Aorta (tissue), 5 donors: Measurements from ENCODE around the gene CSF1R. TPM values are rescaled to one million over a fixed set of nuclear protein-coding genes. Genes with fewer than 3 reads are reported as not detected.
"Not testable (repeated sequence)": the region's sequence is repeated elsewhere in the genome, so short reads cannot be mapped to it uniquely, and the experiment has no call there.

Experiments
- ATAC-seq: fragments of 200-7000 bp; cut with Tn5 transposase; one replicate; pipeline ENCODE4 v1.9.1; 2022; ENCODE audit warnings: moderate library complexity; ENCODE audit not compliant: low FRiP score
- DNase-seq, 2 donors: peaks; one replicate each; pipeline ENCODE4 v3.0.0-alpha.2; 2020
- H3K27ac ChIP-seq, 2 donors: one replicate each; pipeline ENCODE4 v1.5.1; 2013; ENCODE audit warnings: low read length in 2 of 2, mild to moderate bottlenecking in 2 of 2, moderate library complexity in 2 of 2, control low read depth in 1 of 2, inconsistent platforms in 1 of 2, low read depth in 1 of 2
- H3K27me3 ChIP-seq, 2 donors: one replicate each; pipeline ENCODE4 v1.6.1; 2013; ENCODE audit warnings: control low read depth in 1 of 2, low read length in 1 of 2, mild to moderate bottlenecking in 1 of 2, moderate library complexity in 1 of 2; ENCODE audit not compliant: insufficient read depth in 2 of 2, control insufficient read depth in 1 of 2
- H3K36me3 ChIP-seq, 2 donors: one replicate each; pipeline ENCODE4 v1.6.1; 2013; ENCODE audit warnings: control low read depth in 1 of 2, low read length in 1 of 2, mild to moderate bottlenecking in 1 of 2; ENCODE audit not compliant: insufficient read depth in 2 of 2, control insufficient read depth in 1 of 2
- H3K4me1 ChIP-seq, 2 donors: one replicate each; pipeline ENCODE4 v1.6.1; 2013; ENCODE audit warnings: low read length in 2 of 2, control low read depth in 1 of 2, mild to moderate bottlenecking in 1 of 2, moderate library complexity in 1 of 2; ENCODE audit not compliant: insufficient read depth in 2 of 2, control insufficient read depth in 1 of 2
- H3K4me3 ChIP-seq, 2 donors: one replicate each; pipeline ENCODE4 v1.5.1; 2013; ENCODE audit warnings: low read length in 2 of 2, control low read depth in 1 of 2, mild to moderate bottlenecking in 1 of 2
- H3K9me3 ChIP-seq: one replicate; pipeline ENCODE4 v1.6.1; 2013; ENCODE audit warnings: mild to moderate bottlenecking, low read length; ENCODE audit not compliant: control insufficient read depth
- WGBS, 2 donors: extraction: QIAGEN DNeasy Blood & Tissue Kit; methylation state at CpG; one replicate each; pipeline ENCODE4 v1.1.7; 2013; 5-methylcytosine and 5-hydroxymethylcytosine counted together
- intact Hi-C, 2 donors: fragments of 100-400 bp; cut with DNase I; formaldehyde crosslinking; loops; one replicate each; pipeline versions ENCODE4 v1.14.2 to v1.15.0; 2022
- polyA plus RNA-seq, 2 donors: library from polyadenylated mRNA; stranded (reverse); fragments of 200-250 nt; gene quantifications; one replicate each; pipeline ENCODE4 v1.2.3, GENCODE V29; 2013
- total RNA-seq, 2 donors: library from RNA; stranded (reverse); fragmentation: NEBNext Ultra II Directional; extraction: Animal tissue kit (Norgen Biotek cat#: 25700); gene quantifications; one replicate each; pipeline ENCODE4 v1.2.1, GENCODE V29; 2021
- donor health status: healthy with polysubstance abuse.
- donor health status: Bipolar disorder and iron deficiency.
- donor health status: DM: no; HTN: no; CAD: no.
- donor health status: DM: no; HTN: no; CAD: no.
- donor health status: DM: yes; HTN: yes; CAD: no.

Gene CSF1R
- total and polyA plus RNA-seq, 4 donors, result 3.4 to 125 (median 25.2) TPM

DNA sequence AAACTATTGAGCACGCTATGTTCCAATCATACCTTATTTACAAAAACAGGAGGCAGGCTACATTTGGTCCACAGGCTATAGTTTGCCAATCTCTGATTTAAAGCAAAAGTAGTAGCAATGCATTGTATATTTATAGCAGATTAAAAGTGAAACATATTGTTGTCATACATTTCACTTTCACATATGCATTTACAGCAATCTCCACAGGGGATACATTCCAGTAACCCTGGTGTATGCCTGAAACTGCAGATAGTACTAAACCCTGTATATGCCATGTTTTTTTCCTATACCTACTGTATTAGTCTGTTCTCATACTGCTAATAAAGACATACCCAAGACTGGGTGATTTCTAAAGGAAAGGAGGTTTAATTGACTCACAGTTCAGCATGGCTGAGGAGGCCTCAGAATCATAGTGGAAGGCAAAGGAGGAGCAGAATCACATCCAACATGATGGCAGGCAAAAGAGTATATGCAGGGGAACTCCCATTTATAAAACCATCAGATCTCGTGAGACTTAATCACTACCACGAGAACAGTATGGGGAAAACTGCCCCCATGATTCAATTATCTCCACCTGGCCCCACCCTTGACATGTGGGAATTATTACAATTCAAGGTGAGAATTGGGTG, 5.9 kb upstream of the CSF1R start:
- H3K4me3 ChIP-seq, result no peak overlapping the region
- H3K27ac ChIP-seq, result no peak overlapping the region
- no peaks in the 10 kb centered on the region for H3K36me3 ChIP-seq
- intact Hi-C loops, result no loop called here
- ATAC-seq (no peak), DNase-seq (no peak)
- 88 to 90% methylated on average over 3 of the region's 3 CpGs for WGBS, 2 donors
- no peaks in the 10 kb centered on the region for H3K9me3 ChIP-seq
- H3K4me1 ChIP-seq, result no peaks in the 10 kb centered on the region
- no peaks in the 10 kb centered on the region for H3K27me3 ChIP-seq

DNA sequence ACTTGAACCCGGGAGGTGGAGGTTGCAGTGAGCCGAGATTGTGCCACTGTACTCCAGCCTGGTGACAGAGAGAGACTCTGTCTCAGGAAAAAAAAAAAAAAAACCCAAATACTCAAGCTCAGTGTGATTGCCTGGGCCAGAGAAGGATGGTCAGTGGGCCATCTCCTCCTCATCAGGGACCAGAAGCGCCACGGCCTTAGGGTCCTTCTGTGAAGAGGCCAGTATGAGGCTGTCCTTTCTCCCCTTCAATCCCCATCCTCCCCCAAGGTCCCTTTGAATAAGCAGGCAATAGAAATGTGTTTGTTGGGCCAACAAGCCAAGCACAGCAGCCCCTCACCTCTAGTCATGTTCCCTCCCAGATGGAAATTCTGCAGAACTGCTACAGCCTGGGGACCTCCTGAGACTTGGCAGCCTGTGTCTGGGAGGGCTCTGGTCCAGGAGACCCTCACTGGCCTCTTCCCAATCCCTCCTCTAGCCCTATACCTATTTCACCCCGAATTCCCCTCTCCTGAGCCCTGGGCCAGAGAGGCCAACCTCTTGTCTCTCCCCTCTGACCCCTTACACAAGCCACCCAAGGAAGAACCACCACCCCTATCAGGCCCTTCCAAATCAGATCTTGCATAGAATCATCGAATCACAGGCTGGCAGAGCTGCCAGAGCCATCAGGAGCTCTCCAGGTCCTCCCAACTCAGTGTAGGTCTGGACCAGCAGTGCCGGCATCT, 1.0 kb downstream of the CSF1R start:
- no peaks in the 10 kb centered on the region for H3K4me1 ChIP-seq
- DNase-seq, result no peak
- no peak overlapping the region for H3K4me3 ChIP-seq
- WGBS, 2 donors, result 92 to 93% methylated on average over 7 of the region's 7 CpGs
- no peak for ATAC-seq
- intact Hi-C loops, result no loop called here
- no peaks in the 10 kb centered on the region for H3K9me3 ChIP-seq
- no peak overlapping the region for H3K27ac ChIP-seq
- no peaks in the 10 kb centered on the region for H3K27me3 ChIP-seq
- no peaks in the 10 kb centered on the region for H3K36me3 ChIP-seq

DNA sequence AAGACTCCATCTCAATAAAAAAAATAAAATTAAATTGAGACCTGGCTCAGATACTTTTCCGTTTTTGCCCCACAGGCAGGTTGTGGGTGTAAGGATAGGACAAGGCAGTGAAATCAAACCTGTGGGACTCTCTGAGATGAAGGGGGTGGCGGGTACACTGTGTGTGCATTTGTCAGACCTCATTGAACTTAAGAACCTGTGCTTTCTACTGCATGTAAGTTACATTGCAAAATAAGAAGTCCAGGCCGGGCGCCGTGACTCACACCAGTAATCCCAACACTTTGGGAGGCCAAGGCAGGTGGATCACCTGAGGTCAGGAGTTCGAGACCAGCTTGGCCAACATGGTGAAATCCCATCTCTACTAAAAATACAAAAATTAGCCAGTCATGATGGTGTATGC, 1.6 kb downstream of the CSF1R start:
- H3K4me1 ChIP-seq, H3K9me3 ChIP-seq, DNase-seq, H3K36me3 ChIP-seq, H3K27ac ChIP-seq, H3K4me3 ChIP-seq, intact Hi-C loops, ATAC-seq, H3K27me3 ChIP-seq: not testable (repeated sequence)
- WGBS, 2 donors, result 91 to 94% methylated on average over 6 of the region's 6 CpGs

DNA sequence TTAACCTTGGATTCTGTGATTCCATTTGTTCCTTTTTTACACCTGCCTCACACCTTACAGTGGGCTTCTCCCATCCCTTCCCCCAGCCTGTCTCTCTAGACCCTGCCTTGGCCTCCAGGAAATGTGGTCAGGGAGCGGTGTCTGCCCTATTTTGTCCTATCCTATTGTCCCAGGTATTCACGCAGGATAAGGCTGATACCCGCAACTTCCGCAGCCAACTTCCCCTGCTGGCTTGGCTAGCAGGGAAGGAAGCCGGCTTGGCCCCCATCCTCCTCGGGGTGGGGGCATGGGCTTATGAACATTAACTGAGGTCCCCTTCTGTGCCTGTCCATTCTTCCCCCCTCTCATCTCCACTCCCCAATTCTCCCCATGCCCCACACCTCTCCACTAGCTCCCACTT, 3.5 kb downstream of the CSF1R start:
- DNase-seq (no peak), ATAC-seq (no peak)
- Histone ChIP-seq H3K9me3 (no peaks in the 10 kb centered on the region), H3K4me3 (no peak overlapping the region), H3K27ac (no peak overlapping the region), H3K36me3 (no peaks in the 10 kb centered on the region), H3K4me1 (no peaks in the 10 kb centered on the region), H3K27me3 (no peaks in the 10 kb centered on the region)
- intact Hi-C loops, result no loop called here
- 92 to 94% methylated on average over 6 of the region's 6 CpGs for WGBS, 2 donors

DNA sequence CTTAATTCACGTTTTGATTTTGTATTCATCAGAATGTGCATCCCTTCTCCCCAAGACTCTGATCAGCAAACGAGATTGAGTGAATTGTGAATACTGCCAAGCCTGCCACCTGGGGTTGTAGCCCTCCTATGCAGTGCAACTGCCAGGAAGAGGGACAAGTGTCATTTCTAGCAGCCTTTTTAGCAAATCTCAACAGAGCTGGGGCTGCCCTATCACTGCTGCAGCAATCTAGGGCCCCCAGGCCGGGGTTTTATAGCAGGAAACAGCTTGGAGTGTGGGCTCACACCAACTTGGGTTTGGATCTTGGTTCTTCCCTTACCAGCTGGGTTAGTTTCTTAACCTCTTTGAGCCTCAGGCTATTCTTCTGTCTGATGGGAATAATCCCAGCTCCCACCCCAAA, 4.0 kb downstream of the CSF1R start:
- Histone ChIP-seq H3K4me3 (no peak overlapping the region), H3K4me1 (no peaks in the 10 kb centered on the region), H3K27ac (no peak overlapping the region), H3K27me3 (no peaks in the 10 kb centered on the region), H3K9me3 (no peaks in the 10 kb centered on the region), H3K36me3 (no peaks in the 10 kb centered on the region)
- WGBS, 2 donors, result 66 to 70% methylated on average over 3 of the region's 3 CpGs
- DNase-seq, result no peak
- intact Hi-C loops, result no loop called here
- no peak for ATAC-seq

DNA sequence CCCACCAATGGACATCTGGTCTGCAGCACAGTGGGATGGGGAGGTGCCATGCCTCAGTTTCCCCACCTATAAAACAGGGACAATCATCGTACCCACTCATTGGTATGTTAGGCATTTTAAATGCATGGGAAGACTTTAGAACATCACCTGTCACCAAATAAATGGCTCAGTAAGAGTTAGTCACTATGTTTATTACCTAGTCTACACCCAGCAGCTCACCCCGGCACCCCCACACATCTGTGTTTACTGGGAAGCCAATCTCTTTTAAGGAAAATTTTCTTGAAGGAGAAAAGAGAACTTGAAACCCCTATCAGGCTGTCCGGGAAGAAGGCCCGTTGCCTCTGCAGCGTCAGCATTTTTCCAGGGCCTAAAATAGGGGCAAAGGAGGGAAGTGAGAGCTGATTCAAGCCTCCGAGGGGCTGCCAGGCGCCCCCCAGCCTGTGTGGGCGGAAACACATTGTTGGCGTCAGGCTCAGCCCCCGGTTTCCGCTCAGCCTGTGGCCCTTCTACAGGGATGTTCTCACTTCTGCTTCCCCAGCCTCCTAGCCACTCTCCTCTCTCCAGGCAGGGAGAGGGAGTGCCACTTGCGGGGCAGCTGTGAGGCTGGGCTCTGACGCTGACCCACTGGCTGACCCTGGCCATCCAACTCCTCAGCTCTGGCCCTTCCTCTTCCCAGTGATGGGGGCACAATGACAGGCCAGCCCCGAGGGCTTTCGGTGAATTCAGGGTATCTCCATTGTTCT, 4.6 kb downstream of the CSF1R start:
- H3K9me3 ChIP-seq, result no peaks in the 10 kb centered on the region
- H3K36me3 ChIP-seq, result no peaks in the 10 kb centered on the region
- 29 to 31% methylated on average over 15 of the region's 15 CpGs for WGBS, 2 donors
- H3K27ac ChIP-seq, result no peak overlapping the region
- intact Hi-C loops, result no loop called here
- H3K27me3 ChIP-seq, result no peaks in the 10 kb centered on the region
- ATAC-seq (peak; percentile 77), DNase-seq (peak; percentile 85 to 93)
- no peak overlapping the region for H3K4me3 ChIP-seq
- no peaks in the 10 kb centered on the region for H3K4me1 ChIP-seq

DNA sequence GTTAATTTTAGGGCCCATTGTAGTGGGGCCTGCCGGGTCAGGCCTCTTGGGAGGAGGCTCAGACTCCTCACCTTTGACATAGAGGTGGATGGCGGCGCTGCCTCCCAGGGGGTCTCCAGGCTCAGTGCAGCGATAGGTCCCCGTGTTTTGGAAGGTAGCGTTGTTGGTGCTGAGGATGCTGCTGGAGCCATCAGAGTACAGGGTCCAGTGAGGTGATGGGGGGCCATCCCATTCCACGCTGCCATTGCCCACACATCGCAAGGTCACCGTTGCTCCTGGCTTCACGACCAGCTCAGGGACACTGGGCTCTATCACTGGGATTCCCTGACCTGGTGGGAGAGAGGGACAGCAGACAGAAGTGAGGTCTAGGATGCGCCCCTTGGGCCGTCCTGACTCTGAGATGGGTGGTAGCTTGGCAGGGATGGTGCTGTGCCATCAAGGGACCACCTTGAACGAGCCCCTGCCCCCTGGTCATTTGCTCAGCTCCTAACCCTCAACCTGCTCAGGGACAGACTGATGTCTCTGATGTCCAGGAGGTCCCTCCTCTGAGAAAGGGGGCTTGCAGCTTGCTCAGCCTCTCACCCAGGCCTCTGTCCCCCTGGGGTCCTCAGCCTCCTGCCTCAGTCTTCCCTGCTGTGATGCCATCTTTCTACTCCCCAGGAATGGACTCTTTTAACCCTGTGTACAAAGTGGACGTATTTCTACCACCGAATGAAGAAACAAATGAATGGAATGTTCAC, 5.5 kb downstream of the CSF1R start:
- Histone ChIP-seq H3K27ac (no peak overlapping the region), H3K36me3 (no peaks in the 10 kb centered on the region), H3K9me3 (no peaks in the 10 kb centered on the region), H3K4me3 (no peak overlapping the region), H3K4me1 (no peaks in the 10 kb centered on the region), H3K27me3 (no peaks in the 10 kb centered on the region)
- DNase-seq, result no peak
- intact Hi-C loops, result no loop called here
- ATAC-seq, result no peak
- 85 to 91% methylated on average over 15 of the region's 15 CpGs for WGBS, 2 donors

DNA sequence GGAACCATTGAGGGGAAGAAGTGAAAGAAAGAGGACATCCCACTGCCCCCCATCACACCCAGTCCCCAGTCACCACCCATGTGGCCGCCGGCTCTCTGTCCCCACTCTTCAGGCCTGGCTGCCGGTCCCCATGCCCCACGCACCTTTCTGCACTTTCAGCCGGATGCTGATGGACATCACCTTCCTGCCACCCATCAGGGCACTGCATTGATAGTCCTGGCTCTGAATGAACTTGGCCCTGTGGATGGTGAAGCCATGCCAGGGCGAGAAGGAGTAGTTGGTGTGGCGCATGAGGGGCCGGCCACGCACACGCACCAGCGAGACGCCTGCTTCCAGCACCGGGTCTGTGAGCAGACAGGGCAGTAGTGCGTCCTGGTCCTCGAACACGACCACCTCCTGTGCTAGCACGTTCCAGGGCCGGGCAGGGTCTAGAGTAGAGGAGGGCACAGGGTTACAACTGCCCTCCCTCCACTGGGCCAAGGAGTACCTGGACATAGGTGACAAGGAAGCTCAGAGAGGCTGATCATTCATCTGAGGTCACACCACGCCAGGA, 6.4 kb downstream of the CSF1R start:
- Histone ChIP-seq H3K9me3 (no peaks in the 10 kb centered on the region), H3K36me3 (no peaks in the 10 kb centered on the region), H3K4me1 (no peaks in the 10 kb centered on the region), H3K27me3 (no peaks in the 10 kb centered on the region), H3K4me3 (no peak overlapping the region), H3K27ac (no peak overlapping the region)
- peak in 1 of 2 donors; percentile 66 for DNase-seq
- WGBS, 2 donors, result 94% methylated on average over 19 of the region's 19 CpGs
- ATAC-seq, result no peak
- intact Hi-C loops, result no loop called here
